NCI-H1417 (cell line): ENCODE data around the gene BRME1.
"Not testable (repeated sequence)": the region's sequence is repeated elsewhere in the genome, so short reads cannot be mapped to it uniquely, and the experiment has no call there.

Experiments
- DNase-seq, 3 experiments: peaks; one replicate each; lab custom pipeline; 2025; lab: John Stamatoyannopoulos, UW

The BRME1 gene

DNA sequence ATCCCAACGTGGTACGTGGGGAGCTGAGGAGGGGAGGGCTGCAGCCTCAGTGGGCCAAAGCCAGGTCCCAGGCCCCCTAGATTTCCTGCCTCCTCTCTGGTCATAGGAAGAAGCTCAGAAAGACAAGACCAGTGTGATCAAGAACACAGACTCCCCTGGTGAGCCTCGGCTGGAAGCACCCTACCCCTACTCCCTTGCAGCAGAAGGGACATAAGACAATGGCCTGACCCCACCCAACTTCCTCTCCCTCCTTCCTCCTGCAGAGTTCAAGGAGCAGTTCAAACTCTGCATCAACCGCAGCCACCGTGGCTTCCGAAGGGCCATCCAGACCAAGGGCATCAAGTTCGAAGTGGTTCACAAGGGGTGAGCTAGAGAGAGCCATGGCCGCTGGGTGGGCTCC, 20.8 kb upstream of the BRME1 start:
- DNase-seq: no peak

- no peak for DNase-seq
Measured at GRCh38 chr19:13926010-13926409, 20.1 kb upstream of the BRME1 start.

DNA sequence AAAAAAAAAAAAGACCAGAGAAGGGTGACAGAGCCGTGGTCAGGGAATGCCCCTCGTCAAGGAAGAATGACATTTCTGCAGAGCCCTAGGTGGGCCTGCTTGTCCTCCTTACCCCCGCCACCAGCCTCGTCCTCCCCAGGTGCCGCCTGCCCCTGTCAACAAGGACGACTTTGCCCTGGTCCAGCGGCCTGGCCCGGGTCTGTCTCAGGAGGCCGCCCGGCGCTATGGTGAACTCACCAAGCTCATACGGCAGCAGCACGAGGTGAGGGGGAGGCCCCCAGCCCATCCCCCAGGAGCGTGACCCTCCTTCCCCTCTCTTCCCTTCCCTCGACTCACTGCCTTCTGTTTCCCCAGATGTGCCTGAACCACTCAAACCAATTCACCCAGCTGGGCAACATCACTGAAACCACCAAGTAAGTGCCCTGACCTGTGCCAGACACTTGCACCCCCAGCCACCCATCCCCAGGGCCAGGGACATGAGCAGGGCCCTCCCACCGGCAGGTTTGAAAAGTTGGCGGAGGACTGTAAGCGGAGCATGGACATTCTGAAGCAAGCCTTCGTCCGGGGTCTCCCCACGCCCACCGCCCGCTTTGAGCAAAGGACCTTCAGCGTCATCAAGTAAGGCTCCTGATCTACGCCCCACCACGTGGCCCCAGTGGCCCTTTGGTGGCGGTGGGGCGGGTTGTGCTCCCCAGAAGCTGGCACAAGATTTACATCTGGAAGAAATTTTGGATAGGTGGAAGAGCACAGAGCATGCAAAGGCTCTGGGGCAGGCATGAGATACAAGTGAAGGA, 17.5 kb upstream of the BRME1 start:
- no peak for DNase-seq

DNA sequence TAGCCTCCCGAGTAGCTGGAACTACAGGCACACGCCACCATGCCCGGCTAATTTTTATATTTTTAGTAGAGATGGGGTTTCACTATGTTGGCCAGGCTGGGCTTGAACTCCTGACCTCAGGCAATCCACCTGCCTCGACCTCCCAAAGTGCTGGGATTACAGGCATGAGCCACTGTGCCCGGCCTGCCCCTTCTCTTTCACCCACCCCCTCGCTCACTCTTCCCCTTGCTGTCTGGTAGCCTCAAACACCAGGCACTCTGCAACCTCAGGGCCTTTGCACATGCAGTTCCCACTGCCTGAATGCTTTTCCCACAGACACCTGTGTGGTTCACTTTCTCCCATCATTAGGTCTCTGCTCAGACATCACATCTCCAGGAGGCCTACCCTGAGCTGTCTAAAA, 16.2 kb upstream of the BRME1 start:
- DNase-seq: not testable (repeated sequence)

GRCh38 chr19:13920940-13921747, 15.2 kb upstream of the BRME1 start:
- peak in 2 of 3 experiments; percentile 0 to 44 for DNase-seq

DNA sequence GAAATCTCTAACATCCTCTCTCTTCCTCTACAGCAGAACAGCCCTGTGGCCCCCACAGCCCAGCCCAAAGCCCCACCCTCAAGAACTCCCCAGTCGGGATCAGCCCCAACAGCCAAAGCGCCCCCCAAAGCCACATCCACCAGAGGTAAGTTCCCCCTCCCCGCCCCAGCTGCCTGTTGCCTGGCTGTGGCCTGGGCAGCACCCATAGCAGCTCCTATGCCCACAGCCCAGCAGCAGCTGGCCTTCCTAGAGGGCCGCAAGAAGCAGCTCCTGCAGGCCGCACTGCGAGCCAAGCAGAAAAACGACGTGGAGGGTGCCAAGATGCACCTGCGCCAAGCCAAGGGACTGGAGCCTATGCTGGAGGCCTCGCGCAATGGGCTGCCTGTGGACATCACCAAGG, 14.6 kb upstream of the BRME1 start:
- DNase-seq: no peak

DNA sequence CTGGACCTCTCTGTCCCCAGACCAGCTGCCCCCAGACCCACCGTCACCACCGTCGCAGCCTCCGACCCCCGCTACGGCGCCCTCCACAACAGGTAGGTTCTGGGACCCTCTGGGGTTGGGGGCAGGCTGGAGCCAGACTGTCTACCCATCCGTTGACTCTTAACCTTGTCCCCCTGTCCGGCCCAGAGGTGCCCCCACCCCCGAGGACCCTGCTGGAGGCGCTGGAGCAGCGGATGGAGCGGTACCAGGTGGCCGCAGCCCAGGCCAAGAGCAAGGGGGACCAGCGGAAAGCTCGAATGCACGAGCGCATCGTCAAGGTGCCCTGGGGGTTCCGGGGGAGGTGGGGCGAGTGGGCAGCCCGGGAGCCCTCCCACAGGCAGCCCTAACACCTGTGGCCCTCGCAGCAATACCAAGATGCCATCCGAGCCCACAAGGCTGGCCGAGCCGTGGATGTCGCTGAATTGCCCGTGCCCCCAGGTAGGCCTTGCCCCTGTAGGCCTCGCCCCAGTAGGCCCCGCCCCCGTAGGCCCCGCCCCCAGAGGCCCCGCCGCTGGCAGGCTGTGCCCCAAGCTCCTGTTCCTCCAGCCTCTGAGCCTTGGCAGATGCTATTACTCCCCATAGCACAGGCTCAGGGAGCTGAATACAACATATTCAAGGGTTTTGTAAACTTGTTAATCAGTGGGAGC, 13.0 kb upstream of the BRME1 start:
- no peak for DNase-seq

DNA sequence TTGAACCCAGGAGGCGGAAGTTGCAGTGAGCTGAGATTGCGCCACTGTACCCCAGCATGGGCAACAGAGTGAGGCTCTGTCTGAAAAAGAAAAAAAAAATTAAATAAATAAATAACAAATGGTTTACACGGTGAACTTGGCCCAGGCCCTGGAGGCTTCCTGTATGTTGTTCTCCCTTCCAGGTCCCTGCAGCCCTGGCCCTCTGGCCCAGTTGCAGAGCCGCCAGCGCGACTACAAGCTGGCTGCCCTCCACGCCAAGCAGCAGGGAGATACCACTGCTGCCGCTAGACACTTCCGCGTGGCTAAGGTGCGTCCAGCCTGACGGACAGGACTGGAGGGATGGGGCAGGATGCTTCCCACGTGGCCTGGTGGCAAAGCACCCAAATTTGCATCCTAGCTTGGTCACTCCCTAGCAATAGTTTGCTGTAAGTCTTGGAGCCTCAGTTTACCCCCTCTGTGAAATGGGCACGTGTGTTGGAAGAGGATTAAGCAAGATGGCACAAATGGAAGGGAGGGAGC, 12.0 kb upstream of the BRME1 start:
- DNase-seq: no peak

DNA sequence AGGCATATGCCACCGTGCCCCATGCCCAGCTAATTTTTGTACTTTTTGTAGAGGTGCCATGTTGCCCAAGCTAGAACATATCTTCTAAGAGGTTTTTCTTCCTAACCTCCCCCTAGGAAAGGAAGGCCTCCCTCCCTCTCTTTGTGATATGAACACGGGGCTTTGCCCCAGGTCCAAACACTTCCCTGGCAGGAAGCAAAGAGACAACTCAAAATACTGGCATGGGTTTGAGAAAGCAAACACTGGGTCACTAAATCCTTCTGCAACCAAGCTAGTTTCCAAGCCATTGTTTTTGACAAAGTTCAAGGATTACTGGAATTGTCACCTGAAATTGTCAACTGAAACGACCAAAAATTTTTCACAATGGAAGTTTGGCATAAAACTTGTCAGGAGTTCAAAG, 8.9 kb upstream of the BRME1 start:
- no peak for DNase-seq

DNA sequence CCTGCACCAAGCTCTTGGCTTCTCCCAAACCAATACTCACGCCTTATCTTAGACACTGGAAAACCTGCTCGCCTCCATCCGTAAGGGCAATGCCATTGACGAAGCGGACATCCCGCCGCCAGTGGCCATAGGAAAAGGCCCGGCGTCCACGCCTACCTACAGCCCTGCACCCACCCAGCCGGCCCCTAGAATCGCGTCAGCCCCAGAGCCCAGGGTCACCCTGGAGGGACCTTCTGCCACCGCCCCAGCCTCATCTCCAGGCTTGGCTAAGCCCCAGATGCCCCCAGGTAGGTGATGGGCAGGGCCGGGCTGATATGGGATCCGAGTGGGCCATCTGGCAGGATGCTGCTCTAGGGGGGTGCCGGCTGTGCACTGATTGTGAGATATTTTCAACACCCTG, 7.4 kb upstream of the BRME1 start:
- no peak for DNase-seq

- no peak for DNase-seq
Measured at GRCh38 chr19:13909430-13909829, 3.5 kb upstream of the BRME1 start.

DNA sequence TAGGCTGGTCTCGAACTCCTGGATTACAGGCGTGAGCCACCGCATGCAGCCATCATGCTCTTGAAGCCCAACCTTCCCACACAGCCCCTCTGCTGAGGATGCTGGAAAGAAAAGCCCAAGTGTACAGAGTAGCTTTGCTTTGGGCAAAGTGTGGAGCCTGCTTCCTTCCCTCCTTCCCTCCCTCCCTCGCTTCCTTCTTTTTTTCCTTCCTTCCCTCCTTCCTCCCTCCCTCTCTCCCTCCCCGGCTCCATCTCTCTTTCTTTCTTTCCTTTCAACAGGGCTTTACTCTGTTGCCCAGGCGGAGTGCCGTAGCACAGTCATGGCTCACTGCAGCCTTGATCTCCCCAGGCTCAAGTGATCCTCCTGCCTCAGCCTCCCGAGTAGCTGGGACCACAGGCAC, 2.8 kb upstream of the BRME1 start:
- DNase-seq: no peak

GRCh38 chr19:13906910-13907309, 993 bp upstream of the BRME1 start:
- no peak for DNase-seq

GRCh38 chr19:13906521-13906904, 596 bp upstream of the BRME1 start:
- peak in 2 of 3 experiments; percentile 60 to 68 for DNase-seq

DNA sequence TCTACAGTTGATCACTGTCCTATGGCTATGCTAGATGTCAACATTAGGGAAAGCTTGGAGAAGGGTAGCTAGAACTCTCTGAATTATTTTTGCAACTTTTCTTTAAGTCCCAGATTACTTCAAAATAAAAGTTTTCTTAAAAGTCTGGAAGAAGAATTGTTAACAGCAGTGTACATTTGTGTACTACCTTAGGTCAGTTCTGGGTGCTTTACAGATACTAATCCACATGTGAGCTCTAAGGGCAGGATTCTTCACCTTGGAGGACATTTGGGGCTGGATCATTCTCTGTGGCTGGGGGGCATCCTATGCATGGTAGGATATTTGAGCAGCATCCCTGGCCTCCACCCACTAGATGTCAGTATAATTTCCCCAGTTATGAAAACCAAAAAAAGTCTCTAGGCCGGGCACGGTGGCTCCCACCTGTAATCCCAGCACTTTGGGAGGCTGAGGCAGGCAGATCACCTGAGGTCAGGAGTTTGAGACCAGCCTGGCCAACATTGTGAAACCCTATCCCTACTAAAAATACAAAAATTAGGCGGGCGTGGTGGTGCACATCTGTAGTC, 2.8 kb downstream of the BRME1 start:
- peak in 1 of 3 experiments; percentile 25 for DNase-seq

DNA sequence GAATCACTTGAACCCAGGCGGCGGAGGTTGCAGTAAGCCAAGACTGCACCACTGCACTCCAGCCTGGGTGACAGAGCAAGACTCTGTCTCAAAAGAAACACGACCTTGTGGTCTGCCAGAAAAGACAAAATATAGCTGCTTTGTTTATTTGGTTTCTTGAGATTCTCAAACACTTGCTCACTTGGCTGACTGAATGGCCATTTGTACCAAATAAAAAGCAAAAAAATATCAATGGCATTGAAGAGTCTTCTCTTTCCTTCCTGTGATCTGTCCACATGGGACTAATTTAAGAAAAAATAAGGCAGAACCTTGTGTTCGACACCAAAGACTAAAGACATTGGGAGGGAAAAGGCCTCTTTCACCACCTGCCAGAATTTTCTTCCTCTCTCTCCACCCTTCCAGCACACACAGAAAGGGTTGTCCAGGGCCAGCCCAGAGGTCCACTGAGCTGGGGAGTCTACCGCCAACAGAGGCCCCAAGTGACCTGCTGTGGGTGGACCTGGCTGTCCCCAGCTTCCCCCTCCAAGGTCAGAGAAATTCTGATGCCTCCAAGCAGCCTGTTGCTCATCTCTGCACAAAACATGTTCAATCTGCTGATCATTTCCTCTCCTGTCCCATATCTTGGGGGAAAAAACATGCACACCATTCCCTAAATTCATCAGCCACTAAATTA, 5.9 kb downstream of the BRME1 start:
- no peak for DNase-seq

GRCh38 chr19:13899393-13899792, 6.5 kb downstream of the BRME1 start:
- DNase-seq: peak in 1 of 3 experiments; percentile 19

GRCh38 chr19:13896227-13896626, 9.7 kb downstream of the BRME1 start:
- DNase-seq: no peak

DNA sequence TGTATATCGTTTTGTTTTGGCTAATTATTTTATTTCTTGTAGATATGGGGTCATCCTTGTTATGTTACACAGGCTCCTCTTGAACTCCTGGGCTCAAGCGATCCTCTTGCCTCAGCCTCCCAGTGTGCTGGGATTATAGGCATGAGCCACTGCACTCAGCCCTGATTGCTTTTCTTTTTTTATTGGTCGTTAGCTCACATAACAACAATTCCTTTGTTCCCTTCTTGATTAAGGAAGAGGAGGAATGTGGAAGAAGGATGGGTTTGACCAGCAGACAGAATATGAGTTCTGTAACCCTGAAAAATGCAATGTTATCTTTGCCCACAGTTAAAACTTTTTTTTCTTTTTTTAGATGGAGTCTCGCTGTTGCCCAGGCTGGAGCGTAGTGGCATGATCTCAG, 11.4 kb downstream of the BRME1 start:
- no peak for DNase-seq

GRCh38 chr19:13892870-13893269, 13.0 kb downstream of the BRME1 start:
- DNase-seq: no peak

DNA sequence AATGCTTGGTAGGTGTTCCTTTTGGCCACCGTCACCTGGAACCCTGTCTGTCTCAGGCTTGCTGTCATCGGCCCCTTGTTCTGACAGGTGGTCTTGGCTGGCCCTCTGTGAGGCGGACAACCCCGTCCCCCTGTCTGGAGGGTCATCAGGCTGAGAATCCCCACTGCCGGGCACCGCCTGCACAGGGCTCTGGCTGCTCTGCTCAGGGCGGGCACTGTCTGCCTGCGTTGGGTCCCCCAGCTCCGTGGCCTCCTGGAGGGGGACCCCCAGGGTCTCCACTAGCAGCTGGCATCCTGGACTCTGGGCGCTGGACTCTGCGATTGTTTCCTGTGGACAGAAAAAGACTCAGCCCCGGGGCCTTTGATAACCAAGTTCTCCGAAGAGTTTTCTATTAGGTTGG, 15.8 kb downstream of the BRME1 start:
- DNase-seq: no peak

DNA sequence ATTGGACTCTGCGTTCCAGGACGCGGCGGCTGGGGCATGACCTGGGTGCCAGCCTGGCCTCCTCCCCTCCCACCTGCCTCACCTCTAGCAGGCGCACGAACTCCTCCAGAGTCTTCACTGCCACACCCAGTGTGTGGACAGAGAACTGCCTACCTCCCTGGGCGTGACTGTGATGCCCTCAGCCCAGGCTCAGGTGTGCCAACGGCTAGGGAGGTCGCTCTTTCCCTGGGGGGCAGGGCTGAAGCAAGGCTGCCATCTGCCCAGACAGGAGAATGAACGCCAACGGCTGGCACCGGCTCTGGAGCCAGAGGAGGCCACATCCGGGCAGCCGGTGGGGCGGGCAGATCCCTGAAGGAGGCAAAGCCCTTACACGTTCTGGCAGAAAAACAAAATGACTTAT, 17.6 kb downstream of the BRME1 start:
- no peak for DNase-seq
